Astrocyte of the cerebellum (primary cell): ENCODE data around the gene ARID1B.

Experiments used
- DNase-seq: peaks from one replicate; pipeline ENCODE4 v3.0.0-alpha.2; 2011; ENCODE audit warnings: low read depth
- H3K4me3 ChIP-seq: 2 replicates; pipeline ENCODE4 v1.5.1; 2011; ENCODE audit warnings: mild to moderate bottlenecking, low read depth, low read length, moderate library complexity
- in situ Hi-C: cut with HindIII; loops from 2 replicates; pipeline ENCODE4 v1.10.0; 2017; ENCODE audit warnings: low sequenced_read_pairs
- TF ChIP-seq, protein P1 (sequence below): IDR thresholded peaks from 2 replicates; pipeline ENCODE4 v1.5.1; 2012; ENCODE audit warnings: low read length, low read depth, moderate library complexity, mild to moderate bottlenecking; ENCODE audit errors: missing control alignments

The ARID1B gene

DNA sequence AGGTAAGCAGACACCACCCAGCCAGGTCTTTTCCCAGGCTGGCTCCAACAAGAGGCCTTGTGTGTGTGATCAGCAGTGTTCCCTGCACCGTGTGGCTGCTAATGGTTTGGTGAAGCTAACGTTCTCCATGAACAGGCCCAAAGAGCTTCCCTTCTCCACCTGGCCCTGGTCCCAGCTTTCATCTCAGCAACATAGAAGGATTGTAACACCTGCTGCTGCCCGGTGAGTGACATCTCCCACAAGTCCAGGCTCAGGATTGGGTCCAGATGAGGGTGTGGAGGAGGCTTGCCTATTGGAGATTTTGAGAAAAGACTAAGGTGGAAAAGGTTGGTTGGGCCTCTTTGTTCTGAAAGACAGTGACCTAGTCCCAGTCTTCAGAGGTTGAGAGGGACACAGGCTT is 456.5 kb downstream of the ARID1B start:
- H3K4me3 ChIP-seq = no peak overlapping the region
- DNase-seq = no peak
- TF ChIP-seq, protein P1, sequence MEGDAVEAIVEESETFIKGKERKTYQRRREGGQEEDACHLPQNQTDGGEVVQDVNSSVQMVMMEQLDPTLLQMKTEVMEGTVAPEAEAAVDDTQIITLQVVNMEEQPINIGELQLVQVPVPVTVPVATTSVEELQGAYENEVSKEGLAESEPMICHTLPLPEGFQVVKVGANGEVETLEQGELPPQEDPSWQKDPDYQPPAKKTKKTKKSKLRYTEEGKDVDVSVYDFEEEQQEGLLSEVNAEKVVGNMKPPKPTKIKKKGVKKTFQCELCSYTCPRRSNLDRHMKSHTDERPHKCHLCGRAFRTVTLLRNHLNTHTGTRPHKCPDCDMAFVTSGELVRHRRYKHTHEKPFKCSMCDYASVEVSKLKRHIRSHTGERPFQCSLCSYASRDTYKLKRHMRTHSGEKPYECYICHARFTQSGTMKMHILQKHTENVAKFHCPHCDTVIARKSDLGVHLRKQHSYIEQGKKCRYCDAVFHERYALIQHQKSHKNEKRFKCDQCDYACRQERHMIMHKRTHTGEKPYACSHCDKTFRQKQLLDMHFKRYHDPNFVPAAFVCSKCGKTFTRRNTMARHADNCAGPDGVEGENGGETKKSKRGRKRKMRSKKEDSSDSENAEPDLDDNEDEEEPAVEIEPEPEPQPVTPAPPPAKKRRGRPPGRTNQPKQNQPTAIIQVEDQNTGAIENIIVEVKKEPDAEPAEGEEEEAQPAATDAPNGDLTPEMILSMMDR = no peak
- in situ Hi-C loops = no loop called here

DNA sequence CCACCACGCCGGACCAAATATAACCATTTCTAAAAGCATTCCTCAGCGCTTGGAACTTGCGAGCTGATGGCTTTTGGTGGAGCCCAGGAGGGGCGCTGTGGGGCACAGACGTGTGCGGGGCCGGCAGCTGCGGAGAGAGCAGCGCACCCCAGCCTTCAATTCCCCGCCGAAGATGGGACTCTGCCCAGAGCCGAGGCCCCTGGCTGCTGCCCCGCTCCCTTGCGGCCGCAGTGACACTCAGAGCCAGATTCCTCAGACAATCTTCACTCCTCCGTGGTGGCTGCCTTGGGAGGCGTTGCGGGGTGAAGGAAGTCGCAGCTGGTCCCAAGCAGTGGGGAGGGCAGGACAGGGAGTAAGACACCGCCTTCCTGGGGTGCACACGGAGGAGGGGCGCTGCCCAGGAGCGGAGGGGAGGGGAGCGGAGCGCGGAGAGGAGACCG is 458.4 kb downstream of the ARID1B start:
- in situ Hi-C loops = no loop called here
- peak overlapping the region; percentile 47 for H3K4me3 ChIP-seq
- TF ChIP-seq, protein P1 = peak; percentile 72
- DNase-seq = no peak

DNA sequence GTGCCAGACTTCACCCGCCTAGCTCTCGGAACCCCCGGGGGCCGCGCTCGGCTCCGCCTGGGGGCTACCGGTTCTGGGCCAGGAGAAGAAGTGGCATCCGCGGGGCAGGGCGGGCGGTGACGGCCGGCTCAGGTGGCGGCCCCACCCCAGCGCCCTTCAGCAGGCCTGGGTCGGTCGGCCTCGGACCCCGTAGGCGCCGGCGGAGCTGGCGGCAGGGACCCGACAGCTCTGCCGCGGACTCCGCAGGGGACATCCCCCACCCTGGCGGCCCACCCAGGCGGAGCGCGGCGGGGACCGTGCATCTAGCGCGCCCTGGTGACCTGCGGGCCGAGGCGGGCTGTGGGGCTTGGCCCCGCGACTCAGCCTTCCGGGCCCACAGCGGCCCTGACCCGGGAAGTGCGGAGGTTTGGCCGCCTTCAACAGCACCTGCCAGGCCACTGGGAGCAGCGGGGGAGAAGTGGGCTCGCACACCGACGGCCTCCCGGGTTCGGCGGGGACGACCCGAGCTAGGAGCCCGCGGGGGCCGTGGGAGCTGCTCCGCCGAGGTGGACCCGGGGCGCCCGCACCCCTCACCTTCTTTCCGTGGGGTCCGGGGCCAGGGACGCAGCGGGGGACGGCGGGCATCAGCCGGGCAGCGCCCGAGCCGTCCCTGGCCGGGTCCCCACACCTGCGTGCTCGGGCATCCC is 459.0 kb downstream of the ARID1B start:
- peak overlapping the region; percentile 47 for H3K4me3 ChIP-seq
- in situ Hi-C loops = no loop called here
- TF ChIP-seq, protein P1 = no peak
- no peak for DNase-seq

DNA sequence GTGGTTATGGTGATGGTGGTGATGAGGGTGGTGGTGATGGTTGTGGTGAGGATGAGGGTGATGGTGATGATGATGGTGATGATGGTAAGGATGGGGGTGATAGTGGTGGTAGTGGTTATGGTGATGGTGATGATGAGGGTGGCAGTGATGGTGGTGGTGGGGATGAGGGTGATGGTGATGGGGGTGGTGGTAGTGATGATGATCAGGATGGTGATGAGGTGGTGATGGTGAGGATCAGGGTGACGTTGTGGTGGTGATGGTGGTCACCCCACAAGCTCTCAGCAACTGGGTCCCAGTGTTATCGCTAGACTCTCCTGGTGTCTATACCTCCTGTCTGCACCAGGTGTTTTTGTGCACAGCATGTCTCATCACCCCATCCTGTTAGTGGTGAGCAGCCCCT is 461.2 kb downstream of the ARID1B start:
- TF ChIP-seq, protein P1 = no peak

DNA sequence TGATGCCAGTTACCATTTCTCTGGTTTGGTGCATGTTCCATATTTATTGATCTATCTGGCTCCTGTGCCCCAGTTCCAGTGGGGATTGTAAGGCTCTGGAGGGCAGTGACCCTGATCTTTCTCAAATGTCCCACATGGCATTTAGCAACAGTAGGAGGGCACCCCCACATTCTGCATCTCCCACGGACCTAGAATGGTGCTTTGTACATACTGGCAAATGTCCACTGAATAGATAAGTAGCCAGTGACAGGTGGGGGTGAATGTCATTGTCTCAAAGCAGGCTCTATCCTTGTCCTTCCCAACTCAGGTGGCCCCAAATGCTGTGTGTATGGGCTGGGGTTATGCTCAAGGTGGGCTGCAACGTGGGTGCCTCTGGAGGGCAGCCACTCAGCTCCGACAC is 462.0 kb downstream of the ARID1B start:
- H3K4me3 ChIP-seq = no peak overlapping the region
- no peak for DNase-seq
- TF ChIP-seq, protein P1 = no peak
- in situ Hi-C loops = no loop called here

More for the DNA sequence above, 461.2 kb downstream of the ARID1B start:
- H3K4me3 ChIP-seq = no peak overlapping the region
- in situ Hi-C loops = no loop called here
- DNase-seq = no peak

DNA sequence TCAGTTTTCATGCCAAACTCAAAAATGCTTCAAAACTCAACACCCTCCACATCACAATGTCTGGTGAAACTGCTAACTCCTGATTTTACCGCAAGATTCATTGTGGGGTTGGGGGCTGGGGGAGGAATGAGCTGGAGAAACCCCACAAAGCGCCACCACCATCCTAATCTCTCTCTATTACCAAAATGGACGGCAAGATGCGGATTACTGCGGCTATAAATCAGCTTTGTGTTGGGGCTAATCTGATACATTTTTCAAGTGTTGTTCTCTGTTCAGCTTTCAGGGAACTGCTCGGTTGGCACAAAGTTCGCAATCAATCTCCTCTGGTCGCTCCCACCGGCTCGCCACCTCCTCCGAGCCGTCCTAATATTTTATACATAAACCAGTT is 462.5 kb downstream of the ARID1B start:
- H3K4me3 ChIP-seq = no peak overlapping the region
- DNase-seq = no peak
- TF ChIP-seq, protein P1 = no peak
- in situ Hi-C loops = no loop called here
